H9 (cell line): ENCODE data around the gene CDKN2AIPNL. TPM values are rescaled to one million over a fixed set of nuclear protein-coding genes. Genes with fewer than 3 reads are reported as not detected.
A peak's percentile ranks its signal among the peaks of the same experiment; 100 is the strongest.

Experiments used
- DNase-seq: peaks from one replicate; pipeline ENCODE4 v3.0.0-alpha.2; 2017
- H2AFZ ChIP-seq: one replicate; pipeline ENCODE4 v1.6.1; 2013; ENCODE audit warnings: mild to moderate bottlenecking, low read length, control low read depth, moderate library complexity
- H2AK5ac ChIP-seq: 2 replicates; pipeline ENCODE4 v1.6.1; 2013; ENCODE audit warnings: low read length, control low read depth, mixed read lengths; ENCODE audit not compliant: insufficient read length
- H2BK120ac ChIP-seq: one replicate; pipeline ENCODE4 v1.6.1; 2013; ENCODE audit warnings: low read depth, mild to moderate bottlenecking, low read length, control low read depth, inconsistent platforms; ENCODE audit not compliant: poor library complexity, severe bottlenecking
- H2BK12ac ChIP-seq: 2 replicates; pipeline ENCODE4 v1.6.1; 2013; ENCODE audit warnings: low read length, control low read depth, mixed read lengths, low read depth; ENCODE audit not compliant: insufficient read length
- H2BK15ac ChIP-seq: 2 replicates; pipeline ENCODE4 v1.6.1; 2013; ENCODE audit warnings: low read depth, low read length, control low read depth
- H2BK20ac ChIP-seq: one replicate; pipeline ENCODE4 v1.6.1; 2013; ENCODE audit warnings: low read depth, mild to moderate bottlenecking, low read length, control low read depth, inconsistent platforms; ENCODE audit not compliant: poor library complexity, severe bottlenecking
- H2BK5ac ChIP-seq: 2 replicates; pipeline ENCODE4 v1.6.1; 2013; ENCODE audit warnings: low read length, control low read depth, mixed read lengths; ENCODE audit not compliant: insufficient read length
- H3K14ac ChIP-seq: 2 replicates; pipeline ENCODE4 v1.6.1; 2013; ENCODE audit warnings: low read length, control low read depth; ENCODE audit not compliant: insufficient read depth
- H3K18ac ChIP-seq: 2 replicates; pipeline ENCODE4 v1.6.1; 2013; ENCODE audit warnings: low read depth, mild to moderate bottlenecking, mixed read lengths, low read length, control low read depth; ENCODE audit not compliant: insufficient read length
- H3K23ac ChIP-seq: 2 replicates; pipeline ENCODE4 v1.6.1; 2013; ENCODE audit warnings: low read length, control low read depth, mixed read lengths, low read depth; ENCODE audit not compliant: insufficient read length
- H3K23me2 ChIP-seq: 2 replicates; pipeline ENCODE4 v1.6.1; 2013; ENCODE audit warnings: low read depth, mild to moderate bottlenecking, mixed read lengths, low read length, control low read depth; ENCODE audit not compliant: insufficient read length, poor library complexity, severe bottlenecking
- H3K27ac ChIP-seq: 2 replicates; pipeline ENCODE4 v1.5.1; 2013; ENCODE audit warnings: low read length, control low read depth, mixed read lengths, low read depth; ENCODE audit not compliant: insufficient read length
- H3K27me3 ChIP-seq: 2 replicates; pipeline ENCODE4 v1.6.1; 2013; ENCODE audit warnings: low read length, control low read depth, inconsistent platforms; ENCODE audit not compliant: insufficient read depth
- H3K4ac ChIP-seq: 2 replicates; pipeline ENCODE4 v1.6.1; 2013; ENCODE audit warnings: low read depth, mild to moderate bottlenecking, control low read depth, inconsistent platforms, low read length, moderate library complexity
- H3K4me1 ChIP-seq: 2 replicates; pipeline ENCODE4 v1.6.1; 2013; ENCODE audit warnings: low read length, control low read depth, inconsistent platforms; ENCODE audit not compliant: insufficient read depth
- H3K4me2 ChIP-seq: 2 replicates; pipeline ENCODE4 v1.6.1; 2013; ENCODE audit warnings: low read length, control low read depth, mixed read lengths; ENCODE audit not compliant: insufficient read length, insufficient read depth
- H3K56ac ChIP-seq: 2 replicates; pipeline ENCODE4 v1.6.1; 2013; ENCODE audit warnings: low read depth, mild to moderate bottlenecking, mixed read lengths, low read length, control low read depth; ENCODE audit not compliant: insufficient read length
- H3K79me1 ChIP-seq: 2 replicates; pipeline ENCODE4 v1.6.1; 2013; ENCODE audit warnings: low read depth, mild to moderate bottlenecking, moderate library complexity, low read length, control low read depth, inconsistent platforms; ENCODE audit not compliant: insufficient read depth, poor library complexity, severe bottlenecking
- H3K79me2 ChIP-seq: 2 replicates; pipeline ENCODE4 v1.6.1; 2013; ENCODE audit warnings: low read length, control low read depth, inconsistent platforms; ENCODE audit not compliant: insufficient read depth
- H3K9ac ChIP-seq: 2 replicates; pipeline ENCODE4 v1.6.1; 2013; ENCODE audit warnings: low read length, control low read depth, mixed read lengths; ENCODE audit not compliant: insufficient read length; ENCODE audit errors: extremely low read depth
- H3K9me3 ChIP-seq: one replicate; pipeline ENCODE4 v1.6.1; 2013; ENCODE audit warnings: low read depth, low read length, inconsistent platforms; ENCODE audit not compliant: control insufficient read depth
- H3T11ph ChIP-seq: one replicate; pipeline ENCODE4 v1.6.1; 2013; ENCODE audit warnings: mild to moderate bottlenecking, low read length, control low read depth, inconsistent platforms
- H4K20me1 ChIP-seq: one replicate; pipeline ENCODE4 v1.6.1; 2013; ENCODE audit not compliant: control insufficient read depth, insufficient read length, insufficient read depth
- H4K5ac ChIP-seq: 2 replicates; pipeline ENCODE4 v1.6.1; 2013; ENCODE audit warnings: low read depth, mild to moderate bottlenecking, mixed read lengths, low read length, control low read depth; ENCODE audit not compliant: insufficient read length
- H4K8ac ChIP-seq: replicated peaks from 2 replicates; pipeline ENCODE4 v1.6.1; 2013; ENCODE audit warnings: low read length, control low read depth, mixed read lengths, low read depth; ENCODE audit not compliant: insufficient read length
- H4K91ac ChIP-seq: 2 replicates; pipeline ENCODE4 v1.6.1; 2013; ENCODE audit warnings: low read depth, mild to moderate bottlenecking, moderate library complexity, mixed read lengths, low read length, control low read depth; ENCODE audit not compliant: insufficient read length
- H3K27ac Mint-ChIP-seq, 3 experiments: 2 replicates in 2 of 3; 3 replicates in 1 of 3; pipeline ENCODE4 v1.8.0; 2020 to 2021; ENCODE audit warnings: mixed read lengths in 3 of 3, mild to moderate bottlenecking in 1 of 3, moderate library complexity in 1 of 3
- H3K27me3 Mint-ChIP-seq: 2 replicates; pipeline ENCODE4 v1.8.0; 2021; ENCODE audit warnings: low read depth, mild to moderate bottlenecking, moderate library complexity, mixed read lengths
- H3K36me3 Mint-ChIP-seq, 3 experiments: 2 replicates in 2 of 3; 3 replicates in 1 of 3; pipeline ENCODE4 v1.8.0; 2020 to 2021; ENCODE audit warnings: low read depth in 3 of 3, mixed read lengths in 3 of 3; ENCODE audit not compliant: insufficient read depth in 1 of 3
- H3K4me1 Mint-ChIP-seq, 2 experiments: 2 replicates each; pipeline ENCODE4 v1.8.0; 2020; ENCODE audit warnings: mixed read lengths in 2 of 2
- H3K4me3 Mint-ChIP-seq, 2 experiments: 2 replicates in 1 of 2; 3 replicates in 1 of 2; pipeline ENCODE4 v1.8.0; 2020 to 2021; ENCODE audit warnings: mild to moderate bottlenecking in 2 of 2, mixed read lengths in 2 of 2, moderate library complexity in 1 of 2
- H3K9me3 Mint-ChIP-seq, 2 experiments: 2 replicates in 1 of 2; 3 replicates in 1 of 2; pipeline ENCODE4 v1.8.0; 2020; ENCODE audit warnings: mild to moderate bottlenecking in 2 of 2, mixed read lengths in 2 of 2, moderate library complexity in 1 of 2
- CTCF ChIP-seq: fragments of 200-600 bp; sonication (generic); conservative IDR thresholded peaks from 3 replicates; pipeline ENCODE4 v1.8.0; 2021; ENCODE audit warnings: antibody characterized with exemption, mild to moderate bottlenecking
- WGBS: extraction: QIAGEN DNeasy Blood & Tissue Kit; methylation state at CpG from one replicate; pipeline ENCODE4 v1.1.7; 2013; ENCODE audit warnings: missing lambda C conversion rate, low lambda C conversion rate, mixed read lengths; ENCODE audit not compliant: insufficient read length; ENCODE audit errors: extremely low coverage; 5-methylcytosine and 5-hydroxymethylcytosine counted together
- total RNA-seq: library from RNA; stranded (reverse); gene quantifications from 2 replicates; pipeline ENCODE4 v1.2.1, GENCODE V29; 2021

The CDKN2AIPNL gene
- total RNA-seq, 1 experiment from 2014 or later, result 60.0 TPM

- Histone ChIP-seq H3K4me1 (peaks cover 2% of the 10 kb centered on the region), H4K20me1 (peaks cover 2% of the 10 kb centered on the region), H3K4ac (no peak overlapping the region), H3K27ac (no peak overlapping the region), H3T11ph (no peak overlapping the region), H3K9ac (no peak overlapping the region), H2BK5ac (no peak overlapping the region), H3K79me1 (no peaks in the 10 kb centered on the region), H3K56ac (no peak overlapping the region), H3K18ac (peak overlapping the region; percentile 46), H3K23ac (no peak overlapping the region), H4K5ac (no peak overlapping the region), H2BK120ac (no peak overlapping the region), H3K4me2 (no peak overlapping the region), H3K23me2 (no peaks in the 10 kb centered on the region), H3K9me3 (no peaks in the 10 kb centered on the region), H2BK15ac (no peak overlapping the region), H2BK20ac (no peak overlapping the region), H2AK5ac (no peak overlapping the region), H3K27me3 (no peaks in the 10 kb centered on the region), H2BK12ac (no peak overlapping the region), H4K8ac (no peak overlapping the region), H3K14ac (no peak overlapping the region), H2AFZ (no peak overlapping the region), H4K91ac (no peak overlapping the region), H3K79me2 (no peaks in the 10 kb centered on the region)
- peaks cover 30 to 40% of the 10 kb centered on the region in 2 experiments for H3K4me1 Mint-ChIP-seq
- no CpG with 5 or more reads among the region's 3 CpGs for whole genome bisulfite sequencing
- H3K9me3 Mint-ChIP-seq, result no peaks in the 10 kb centered on the region
- peaks cover 3 to 19% (median 11%) of the 10 kb centered on the region in 3 experiments; a peak in 4 of 7 replicates for H3K36me3 Mint-ChIP-seq
- H3K27ac Mint-ChIP-seq, result peak overlapping the region; percentile 67 to 85 (median 82); a peak in 4 of 7 replicates
- no peak for DNase-seq
- no peaks in the 10 kb centered on the region for H3K27me3 Mint-ChIP-seq
- TF ChIP-seq CTCF, result no peak
- H3K4me3 Mint-ChIP-seq, result no peak overlapping the region
These were observed 28.6 kb upstream of the CDKN2AIPNL start for GRCh38 chr5:134440201-134440755.
